NB4 (cell line): ENCODE data around the gene RTN4.

Source experiments
- CTCF ChIP-seq: IDR thresholded peaks from one replicate; pipeline ENCODE4 v1.5.1; 2012; ENCODE audit warnings: low read depth, low read length
- MAX ChIP-seq: IDR thresholded peaks from 2 replicates; pipeline ENCODE4 v1.6.1; 2011; ENCODE audit warnings: low read depth, low read length
- MYC ChIP-seq: IDR thresholded peaks from 2 replicates; pipeline ENCODE4 v1.6.1; 2011; ENCODE audit warnings: low read depth, low read length
- POLR2A ChIP-seq: IDR thresholded peaks from 2 replicates; pipeline ENCODE4 v1.6.1; 2011; ENCODE audit warnings: mild to moderate bottlenecking; ENCODE audit not compliant: insufficient read length; ENCODE audit errors: extremely low read depth

- no peak for TF ChIP-seq MAX
- no peak for TF ChIP-seq CTCF
- TF ChIP-seq POLR2A = no peak
- no peak for TF ChIP-seq MYC
Observed at GRCh38 chr2:54968561-54969218, 81.6 kb downstream of the RTN4 start.
